ENCODE measurements around the gene ATAD3C. TPM values are rescaled to one million over a fixed set of nuclear protein-coding genes. Genes with fewer than 3 reads are reported as not detected.
"Not testable (repeated sequence)": the region's sequence is repeated elsewhere in the genome, so short reads cannot be mapped to it uniquely, and the experiment has no call there.

Gene ATAD3C
- total and polyA plus RNA-seq, 2 of the 8 experiments (the other 6 are each of a cell fraction or from before 2014, with no cell fraction given) = 2.0 to 2.7 TPM

DNA sequence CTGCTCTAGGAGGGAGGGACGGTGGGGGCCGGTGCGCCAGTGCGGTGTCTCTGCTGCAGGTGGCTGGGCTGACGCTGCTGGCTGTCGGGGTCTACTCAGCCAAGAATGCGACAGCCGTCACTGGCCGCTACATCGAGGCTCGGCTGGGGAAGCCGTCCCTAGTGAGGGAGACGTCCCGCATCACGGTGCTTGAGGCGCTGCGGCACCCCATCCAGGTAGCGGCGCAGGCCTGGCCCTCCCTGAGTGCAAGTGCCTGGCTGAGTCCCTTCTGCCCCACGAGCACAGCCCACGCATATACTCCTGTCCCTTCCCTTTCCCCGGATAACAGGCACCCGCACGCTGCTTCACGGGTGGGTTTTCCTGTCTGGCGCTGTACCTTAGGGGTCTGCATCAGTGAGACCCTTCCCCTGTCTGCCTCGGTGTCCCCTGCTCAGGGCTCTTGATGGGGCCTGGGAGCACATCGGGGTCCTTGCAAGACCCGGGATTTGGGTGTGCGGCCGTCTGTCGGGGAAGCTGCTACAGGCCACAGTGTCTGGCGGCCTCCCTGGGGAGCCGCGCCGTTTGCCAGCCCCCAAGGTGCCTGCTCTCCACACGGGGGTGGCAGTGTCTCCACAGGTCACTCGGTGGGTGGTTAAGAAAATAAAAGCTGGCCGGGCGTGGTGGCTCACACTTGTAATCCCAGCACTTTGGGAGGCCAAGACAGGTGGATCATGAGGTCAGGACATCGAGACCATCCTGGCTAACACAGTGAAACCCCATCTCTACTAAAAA, 5.0 kb downstream of the ATAD3C start:
- not testable (repeated sequence) for H3K79me1 ChIP-seq (ENCODE audit: low read depth, low read length); H3K56ac ChIP-seq (replicated peaks; ENCODE audit: insufficient read length, low read depth, low read length); H3K23me2 ChIP-seq (ENCODE audit: low read depth, low read length); H2AK5ac ChIP-seq (ENCODE audit: low read depth, low read length); H3K27me3 ChIP-seq (replicated peaks in 1 of 4; ENCODE audit: control insufficient read depth in 3 of 4, extremely low read depth in 1 of 4, insufficient read depth in 3 of 4, low read length in 3 of 4); H3K4me3 ChIP-seq (ENCODE audit: extremely low read depth in 1 of 4, insufficient read depth in 2 of 4, low read depth in 3 of 4, low read length in 4 of 4); H3K9me3 ChIP-seq (ENCODE audit: insufficient read depth in 2 of 2, low read depth in 1 of 2, low read length in 1 of 2); H2BK5ac ChIP-seq (ENCODE audit: low read depth, low read length); H4K5ac ChIP-seq (ENCODE audit: insufficient read length, low read depth, low read length); H3K4ac ChIP-seq (replicated peaks; ENCODE audit: insufficient read length, low read depth, low read length); H3K9ac ChIP-seq (replicated peaks in 1 of 4; ENCODE audit: extremely low read depth in 1 of 4, low read depth in 3 of 4, low read length in 3 of 4); H3K23ac ChIP-seq (ENCODE audit: insufficient read length); DNase-seq (ENCODE audit: low read depth in 1 of 2, low spot score in 2 of 2); H2BK120ac ChIP-seq (replicated peaks; ENCODE audit: low read depth, low read length); H2BK20ac ChIP-seq (ENCODE audit: low read length); H3K4me1 ChIP-seq (replicated peaks in 1 of 4; ENCODE audit: control insufficient read depth in 3 of 4, insufficient read depth in 4 of 4, low read length in 3 of 4); H4K20me1 ChIP-seq (replicated peaks in 1 of 2; ENCODE audit: control insufficient read depth in 1 of 2, insufficient read depth in 2 of 2, low read length in 2 of 2); H3K79me2 ChIP-seq (ENCODE audit: control insufficient read depth in 1 of 2, insufficient read depth in 2 of 2, low read length in 2 of 2); H3K4me2 ChIP-seq (ENCODE audit: insufficient read depth in 1 of 2, low read depth in 2 of 2, low read length in 2 of 2); H2BK12ac ChIP-seq (ENCODE audit: low read depth, low read length); H4K91ac ChIP-seq (replicated peaks; ENCODE audit: insufficient read length, low read length); H3K18ac ChIP-seq (ENCODE audit: extremely low read depth, low read length); H3K36me3 ChIP-seq (ENCODE audit: control insufficient read depth in 2 of 4, insufficient read depth in 4 of 4, low read length in 3 of 4); FAIRE-seq; H3K27ac ChIP-seq (ENCODE audit: low read depth, low read length); H3K14ac ChIP-seq (ENCODE audit: insufficient read length); H4K8ac ChIP-seq (ENCODE audit: extremely low read depth, insufficient read depth, low read length); H2AFZ ChIP-seq (ENCODE audit: low read length); H2BK15ac ChIP-seq (ENCODE audit: low read length)
- 90% methylated on average over 24 of the region's 41 CpGs; no CpG with 5 or more reads in 1 of the 2 experiments for WGBS, 2 experiments (ENCODE audit: extremely low coverage in 1 of 2, insufficient coverage in 1 of 2, insufficient read length in 1 of 2, insufficient replicate concordance in 2 of 2, low coverage in 1 of 2, low lambda C conversion rate in 2 of 2, missing lambda C conversion rate in 1 of 2)
- CTCF ChIA-PET (ENCODE audit: partially characterized antibody) = interaction anchor here (0.7 to 1.3 kb wide), 4 partner anchors 8 to 50 kb away, joined by 3 to 4 read pairs (median 3); no protein-coding TSS in a partner anchor
- POLR2A ChIA-PET (ENCODE audit: partially characterized antibody) = interaction anchor here (0.6 to 1.4 kb wide), 2 partner anchors 13 to 24 kb away, joined by 3 to 4 read pairs; no protein-coding TSS in a partner anchor

All from H1 (cell line).